ENCODE data around the gene CYTH4. TPM values are rescaled to one million over a fixed set of nuclear protein-coding genes. Genes with fewer than 3 reads are reported as not detected.

Gene CYTH4
- total RNA-seq, 2 donors from 2014 or later = 3.0 to 7.4 TPM

DNA sequence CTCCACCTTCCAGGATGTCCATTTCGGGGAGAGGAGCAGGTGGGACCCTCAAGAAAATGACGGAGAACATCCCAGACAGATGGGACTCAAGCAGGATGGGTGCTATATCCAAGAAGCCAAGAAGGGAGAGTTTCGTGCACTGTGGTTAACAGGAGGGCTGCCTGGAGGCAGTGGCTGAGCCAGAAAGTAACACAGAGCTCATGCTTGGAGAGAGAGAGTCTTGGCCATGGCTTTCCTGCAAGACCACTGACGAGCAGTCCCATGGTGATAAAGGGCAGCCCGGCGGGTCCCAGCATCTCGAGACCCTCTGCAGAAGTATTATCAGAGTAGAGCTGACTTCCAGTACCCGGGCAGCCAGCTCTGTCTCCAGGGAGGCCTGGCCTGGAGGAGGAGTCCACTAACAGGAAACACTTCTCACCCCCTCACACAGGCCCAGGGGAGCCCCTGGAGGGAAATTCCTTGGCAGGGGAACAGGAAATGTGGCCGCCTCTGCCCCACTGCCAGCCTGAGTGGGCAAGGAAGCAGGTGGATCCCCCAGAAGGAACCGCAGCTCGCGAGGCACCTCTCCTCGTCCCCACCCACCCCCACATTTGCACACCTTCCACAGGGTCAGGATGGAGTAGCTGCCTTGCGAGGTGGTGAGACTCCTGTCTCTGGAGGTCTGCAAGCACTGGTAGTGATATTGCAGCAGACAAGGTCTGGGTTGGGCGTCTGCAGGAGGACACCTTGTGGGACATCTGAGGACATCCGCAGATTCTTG, 32.2 kb downstream of the CYTH4 start:
- H3K27ac ChIP-seq = no peak overlapping the region
- H3K9me3 ChIP-seq = no peaks in the 10 kb centered on the region
- no peaks in the 10 kb centered on the region for H3K4me1 ChIP-seq
- H3K4me3 ChIP-seq = no peak overlapping the region
- no peak overlapping the region for H3K9ac ChIP-seq (ENCODE audit: low read depth in 2 of 2, low read length in 2 of 2)
- intact Hi-C loops (cut with DNase I) = no loop called here
- DNase-seq = no peak
- no peaks in the 10 kb centered on the region for H3K36me3 ChIP-seq
- H3K27me3 ChIP-seq = no peaks in the 10 kb centered on the region
- TF ChIP-seq, protein P1, sequence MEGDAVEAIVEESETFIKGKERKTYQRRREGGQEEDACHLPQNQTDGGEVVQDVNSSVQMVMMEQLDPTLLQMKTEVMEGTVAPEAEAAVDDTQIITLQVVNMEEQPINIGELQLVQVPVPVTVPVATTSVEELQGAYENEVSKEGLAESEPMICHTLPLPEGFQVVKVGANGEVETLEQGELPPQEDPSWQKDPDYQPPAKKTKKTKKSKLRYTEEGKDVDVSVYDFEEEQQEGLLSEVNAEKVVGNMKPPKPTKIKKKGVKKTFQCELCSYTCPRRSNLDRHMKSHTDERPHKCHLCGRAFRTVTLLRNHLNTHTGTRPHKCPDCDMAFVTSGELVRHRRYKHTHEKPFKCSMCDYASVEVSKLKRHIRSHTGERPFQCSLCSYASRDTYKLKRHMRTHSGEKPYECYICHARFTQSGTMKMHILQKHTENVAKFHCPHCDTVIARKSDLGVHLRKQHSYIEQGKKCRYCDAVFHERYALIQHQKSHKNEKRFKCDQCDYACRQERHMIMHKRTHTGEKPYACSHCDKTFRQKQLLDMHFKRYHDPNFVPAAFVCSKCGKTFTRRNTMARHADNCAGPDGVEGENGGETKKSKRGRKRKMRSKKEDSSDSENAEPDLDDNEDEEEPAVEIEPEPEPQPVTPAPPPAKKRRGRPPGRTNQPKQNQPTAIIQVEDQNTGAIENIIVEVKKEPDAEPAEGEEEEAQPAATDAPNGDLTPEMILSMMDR (IDR thresholded peaks at IDR 0.05) = no peak

DNA sequence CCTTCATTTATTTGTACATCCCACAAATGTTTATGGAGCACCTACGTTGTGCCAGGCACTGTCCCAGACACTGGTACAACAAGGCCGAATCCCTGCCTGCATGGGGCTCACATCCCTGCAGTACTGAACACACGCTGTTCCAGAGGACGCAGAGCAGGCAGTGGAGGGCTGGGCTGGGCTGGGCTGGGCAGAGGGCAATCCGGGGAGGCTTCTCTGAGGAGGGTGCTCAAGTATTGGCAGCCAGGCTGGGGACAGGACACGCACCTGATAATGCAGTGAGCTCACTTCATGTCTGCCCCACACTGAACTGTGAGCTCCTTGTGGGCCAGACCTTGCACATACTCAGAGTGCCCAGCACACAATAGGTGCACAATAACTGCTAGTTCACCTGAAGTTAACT, 34.1 kb downstream of the CYTH4 start:
- Histone ChIP-seq H3K4me1 (no peaks in the 10 kb centered on the region), H3K36me3 (no peaks in the 10 kb centered on the region), H3K27ac (no peak overlapping the region), H3K9me3 (no peaks in the 10 kb centered on the region), H3K27me3 (no peaks in the 10 kb centered on the region), H3K4me3 (no peak overlapping the region), H3K9ac (ENCODE audit: low read depth in 2 of 2, low read length in 2 of 2) (no peak overlapping the region)
- intact Hi-C loops (cut with DNase I) = loop anchor here (1.0 to 2.0 kb wide), 2 partner anchors 112 to 141 kb away; no protein-coding TSS in a partner anchor
- DNase-seq = no peak
- TF ChIP-seq, protein P1 (IDR thresholded peaks at IDR 0.05) = no peak

GRCh38 chr22:37316875-37317371, 34.6 kb downstream of the CYTH4 start:
- no peak overlapping the region for H3K27ac ChIP-seq
- H3K27me3 ChIP-seq = no peaks in the 10 kb centered on the region
- H3K4me1 ChIP-seq = no peaks in the 10 kb centered on the region
- intact Hi-C loops (cut with DNase I) = loop anchor here (1.0 to 2.0 kb wide), 2 partner anchors 112 to 140 kb away; no protein-coding TSS in a partner anchor
- peak; percentile 78 for DNase-seq
- no peak overlapping the region for H3K9ac ChIP-seq (ENCODE audit: low read depth in 2 of 2, low read length in 2 of 2)
- no peaks in the 10 kb centered on the region for H3K36me3 ChIP-seq
- H3K9me3 ChIP-seq = no peaks in the 10 kb centered on the region
- no peak overlapping the region for H3K4me3 ChIP-seq
- TF ChIP-seq, protein P1 (IDR thresholded peaks at IDR 0.05) = peak; percentile 82

DNA sequence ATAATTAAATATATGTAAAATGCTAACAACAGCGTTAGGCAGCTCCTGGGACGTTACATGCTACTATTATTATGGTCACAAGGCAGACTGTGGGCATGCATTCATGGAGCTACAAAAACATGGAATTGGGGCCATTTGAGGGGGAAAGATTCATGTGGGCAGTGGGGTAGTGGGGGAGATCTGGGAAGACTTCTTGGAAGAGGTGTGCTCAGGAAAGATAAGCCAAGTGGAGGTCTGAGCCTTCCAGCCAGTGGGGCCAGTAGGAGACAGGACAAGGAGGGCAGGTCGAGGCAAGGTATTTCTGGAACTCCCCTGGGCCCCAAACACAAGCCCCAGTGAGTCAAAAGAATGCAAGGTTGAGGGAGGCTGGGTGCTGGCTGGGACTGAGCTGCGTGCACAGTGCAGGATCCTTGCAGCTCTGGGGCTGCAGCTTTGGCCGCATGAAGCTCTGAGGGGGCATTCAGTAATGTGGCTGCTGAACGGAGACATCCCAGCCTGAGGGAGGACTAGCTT, 35.4 kb downstream of the CYTH4 start:
- Histone ChIP-seq H3K9me3 (no peaks in the 10 kb centered on the region), H3K36me3 (no peaks in the 10 kb centered on the region), H3K27ac (no peak overlapping the region), H3K9ac (ENCODE audit: low read depth in 2 of 2, low read length in 2 of 2) (no peak overlapping the region), H3K4me3 (no peak overlapping the region), H3K4me1 (no peaks in the 10 kb centered on the region), H3K27me3 (no peaks in the 10 kb centered on the region)
- intact Hi-C loops (cut with DNase I) = loop anchor here (2.0 kb wide), 1 partner anchor 111 kb away; no protein-coding TSS in a partner anchor
- DNase-seq = no peak
- TF ChIP-seq, protein P1 (IDR thresholded peaks at IDR 0.05) = no peak

DNA sequence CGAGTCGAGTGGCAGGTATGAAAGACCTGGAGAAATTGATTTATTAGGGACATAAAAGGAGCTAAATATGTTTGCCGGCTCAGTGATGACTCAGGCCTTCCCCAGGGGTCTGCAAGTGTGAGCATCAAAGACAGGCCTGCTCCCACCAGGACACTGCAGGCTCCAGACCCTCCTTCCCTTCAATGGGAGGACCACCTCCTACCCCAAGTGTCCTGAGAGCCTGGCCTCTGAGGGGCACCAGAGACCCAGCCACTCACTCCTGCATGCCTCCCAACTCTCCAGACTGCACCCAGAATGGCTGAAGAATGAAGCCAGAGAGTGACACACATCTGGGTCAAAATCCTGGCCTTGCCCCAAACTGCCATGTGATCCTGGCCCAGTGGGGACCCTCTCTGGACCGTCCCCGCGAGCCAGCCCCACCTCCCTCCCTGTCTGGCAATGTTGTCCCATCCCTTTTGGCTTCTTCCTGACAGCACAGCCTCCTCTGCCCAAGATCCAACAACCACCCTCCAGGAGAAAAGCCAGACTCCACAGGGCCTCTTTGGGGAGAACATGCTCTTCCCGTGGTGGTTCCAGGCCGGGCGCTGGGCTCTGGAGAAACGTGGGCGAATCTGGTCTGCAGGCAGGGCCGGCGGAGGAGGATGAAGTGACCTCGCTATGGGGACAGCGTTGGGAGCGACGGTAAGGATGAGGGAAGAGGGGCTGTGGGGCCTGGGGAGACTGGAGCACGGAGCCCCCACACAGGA, 36.2 kb downstream of the CYTH4 start:
- Histone ChIP-seq H3K27ac (no peak overlapping the region), H3K27me3 (no peaks in the 10 kb centered on the region), H3K4me3 (no peak overlapping the region), H3K9ac (ENCODE audit: low read depth in 2 of 2, low read length in 2 of 2) (no peak overlapping the region), H3K4me1 (no peaks in the 10 kb centered on the region), H3K9me3 (no peaks in the 10 kb centered on the region), H3K36me3 (no peaks in the 10 kb centered on the region)
- TF ChIP-seq, protein P1 (IDR thresholded peaks at IDR 0.05) = no peak
- no peak for DNase-seq
- intact Hi-C loops (cut with DNase I) = no loop called here
